Retinal pigment epithelial cell (primary cell): ENCODE measurements around the gene SYNE2.
A peak's percentile ranks its signal among the peaks of the same experiment; 100 is the strongest.

ENCODE experiments used
- DNase-seq: peaks from one replicate; pipeline ENCODE4 v3.0.0-alpha.2; 2010; ENCODE audit warnings: low read depth
- H3K4me3 ChIP-seq: 2 replicates; pipeline ENCODE4 v1.5.1; 2011; ENCODE audit warnings: mild to moderate bottlenecking, low read length, control low read depth, moderate library complexity
- TF ChIP-seq, protein P1 (sequence below): conservative IDR thresholded peaks from 2 replicates; pipeline ENCODE4 v1.5.1; 2011; ENCODE audit warnings: low read depth, low read length, control low read depth, inconsistent platforms

SYNE2 gene

DNA sequence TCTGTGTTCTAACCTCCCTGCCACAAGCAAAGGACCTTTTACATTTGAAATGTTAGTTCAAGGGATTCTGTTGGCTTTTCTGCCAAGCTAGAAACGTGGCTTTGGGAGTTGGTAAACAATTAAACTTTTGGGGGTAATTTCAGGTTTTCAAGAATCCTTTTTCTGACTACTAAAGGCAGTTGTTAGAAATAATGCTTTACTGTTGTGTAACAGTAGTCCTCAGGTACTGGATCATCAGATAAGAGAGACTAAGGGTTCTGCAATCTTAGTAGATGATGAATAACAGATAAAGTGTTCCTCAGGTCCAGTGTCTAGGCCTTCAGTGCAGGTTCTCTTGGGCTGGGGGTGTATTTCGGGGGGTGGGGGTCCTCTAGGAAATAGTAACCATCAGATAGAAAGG is 192.3 kb downstream of the SYNE2 start:
- DNase-seq, result no peak
- TF ChIP-seq, protein P1, sequence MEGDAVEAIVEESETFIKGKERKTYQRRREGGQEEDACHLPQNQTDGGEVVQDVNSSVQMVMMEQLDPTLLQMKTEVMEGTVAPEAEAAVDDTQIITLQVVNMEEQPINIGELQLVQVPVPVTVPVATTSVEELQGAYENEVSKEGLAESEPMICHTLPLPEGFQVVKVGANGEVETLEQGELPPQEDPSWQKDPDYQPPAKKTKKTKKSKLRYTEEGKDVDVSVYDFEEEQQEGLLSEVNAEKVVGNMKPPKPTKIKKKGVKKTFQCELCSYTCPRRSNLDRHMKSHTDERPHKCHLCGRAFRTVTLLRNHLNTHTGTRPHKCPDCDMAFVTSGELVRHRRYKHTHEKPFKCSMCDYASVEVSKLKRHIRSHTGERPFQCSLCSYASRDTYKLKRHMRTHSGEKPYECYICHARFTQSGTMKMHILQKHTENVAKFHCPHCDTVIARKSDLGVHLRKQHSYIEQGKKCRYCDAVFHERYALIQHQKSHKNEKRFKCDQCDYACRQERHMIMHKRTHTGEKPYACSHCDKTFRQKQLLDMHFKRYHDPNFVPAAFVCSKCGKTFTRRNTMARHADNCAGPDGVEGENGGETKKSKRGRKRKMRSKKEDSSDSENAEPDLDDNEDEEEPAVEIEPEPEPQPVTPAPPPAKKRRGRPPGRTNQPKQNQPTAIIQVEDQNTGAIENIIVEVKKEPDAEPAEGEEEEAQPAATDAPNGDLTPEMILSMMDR, result no peak
- H3K4me3 ChIP-seq, result no peak overlapping the region

DNA sequence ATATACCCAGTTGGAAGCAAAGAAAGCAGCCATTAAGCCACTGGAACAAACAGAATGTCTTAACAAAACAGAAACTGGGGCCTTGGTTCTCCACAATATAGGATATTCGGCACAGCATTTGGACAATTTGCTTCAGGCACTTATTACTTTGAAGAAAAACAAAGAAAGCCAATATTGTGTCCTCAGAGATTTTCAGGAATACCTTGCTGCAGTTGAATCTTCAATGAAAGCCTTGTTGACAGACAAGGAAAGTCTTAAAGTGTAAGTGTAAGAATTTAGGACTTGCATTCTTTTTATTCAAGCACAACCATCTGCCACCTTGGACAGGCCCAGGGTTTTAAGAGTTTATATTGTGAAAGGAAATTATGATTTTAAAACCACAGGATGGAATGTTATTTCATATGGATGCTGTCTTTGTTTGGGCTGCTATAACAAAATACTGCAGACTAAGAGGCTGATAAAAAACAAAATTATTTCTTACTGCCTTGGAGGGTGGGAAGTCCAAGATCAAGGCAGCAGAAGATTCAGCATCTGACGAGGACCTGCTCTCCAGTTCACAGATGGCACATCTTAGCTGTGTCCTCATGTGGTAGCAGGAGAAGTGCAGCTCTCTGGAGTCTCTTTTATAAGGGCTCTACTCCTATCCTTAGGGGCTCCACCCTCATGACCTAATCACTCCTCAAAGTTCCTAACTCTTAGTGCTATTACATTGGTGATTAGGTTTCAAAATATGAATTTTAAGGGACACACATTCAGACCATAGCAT is 197.0 kb downstream of the SYNE2 start:
- DNase-seq, result no peak
- TF ChIP-seq, protein P1, result no peak
- no peak overlapping the region for H3K4me3 ChIP-seq

DNA sequence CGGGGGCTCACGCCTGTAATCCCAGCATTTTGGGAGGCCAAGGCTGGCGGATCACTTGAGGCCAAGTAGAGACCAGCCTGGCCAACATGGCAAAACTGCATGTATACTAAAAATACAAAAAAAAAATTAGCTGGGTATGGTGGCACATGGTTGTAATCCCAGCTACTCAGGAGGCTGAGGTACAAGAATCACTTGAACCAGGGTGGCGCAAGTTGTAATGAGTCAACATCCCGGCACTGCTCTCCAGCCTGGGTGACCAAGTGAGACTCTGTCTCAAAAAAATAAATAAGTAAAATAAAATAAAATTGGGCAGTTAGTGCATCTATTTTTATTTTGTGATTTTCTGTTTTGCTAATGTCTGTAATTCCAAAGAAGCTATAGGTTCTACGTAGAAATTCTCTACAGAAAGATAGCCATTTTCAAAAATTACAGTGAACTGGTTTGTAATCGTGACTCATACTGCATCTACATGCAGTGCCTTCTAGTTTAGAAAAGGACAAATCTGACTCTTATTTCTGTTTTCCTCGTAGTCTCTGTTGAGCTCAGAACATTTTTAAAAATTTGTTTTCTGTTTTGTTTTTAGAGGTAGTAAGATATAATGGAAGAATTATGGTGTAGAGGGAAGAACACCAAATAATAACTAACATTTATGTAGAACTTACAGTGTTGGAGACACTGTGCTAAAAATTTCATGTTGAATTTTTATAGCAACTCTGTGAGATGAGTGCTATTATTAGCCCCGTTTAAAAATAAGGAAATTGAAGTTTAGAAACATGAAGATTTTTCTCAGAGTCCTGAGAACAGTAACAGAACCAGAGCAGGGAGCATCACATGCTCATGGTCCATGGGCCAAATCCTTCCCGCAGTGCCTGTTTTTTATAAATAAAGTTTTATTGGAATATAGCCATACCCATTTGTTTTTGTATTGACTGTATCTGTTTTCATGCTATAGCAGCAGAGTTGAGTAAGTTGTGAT is 201.2 kb downstream of the SYNE2 start:
- no peak for DNase-seq
- no peak overlapping the region for H3K4me3 ChIP-seq
- TF ChIP-seq, protein P1, result no peak

DNA sequence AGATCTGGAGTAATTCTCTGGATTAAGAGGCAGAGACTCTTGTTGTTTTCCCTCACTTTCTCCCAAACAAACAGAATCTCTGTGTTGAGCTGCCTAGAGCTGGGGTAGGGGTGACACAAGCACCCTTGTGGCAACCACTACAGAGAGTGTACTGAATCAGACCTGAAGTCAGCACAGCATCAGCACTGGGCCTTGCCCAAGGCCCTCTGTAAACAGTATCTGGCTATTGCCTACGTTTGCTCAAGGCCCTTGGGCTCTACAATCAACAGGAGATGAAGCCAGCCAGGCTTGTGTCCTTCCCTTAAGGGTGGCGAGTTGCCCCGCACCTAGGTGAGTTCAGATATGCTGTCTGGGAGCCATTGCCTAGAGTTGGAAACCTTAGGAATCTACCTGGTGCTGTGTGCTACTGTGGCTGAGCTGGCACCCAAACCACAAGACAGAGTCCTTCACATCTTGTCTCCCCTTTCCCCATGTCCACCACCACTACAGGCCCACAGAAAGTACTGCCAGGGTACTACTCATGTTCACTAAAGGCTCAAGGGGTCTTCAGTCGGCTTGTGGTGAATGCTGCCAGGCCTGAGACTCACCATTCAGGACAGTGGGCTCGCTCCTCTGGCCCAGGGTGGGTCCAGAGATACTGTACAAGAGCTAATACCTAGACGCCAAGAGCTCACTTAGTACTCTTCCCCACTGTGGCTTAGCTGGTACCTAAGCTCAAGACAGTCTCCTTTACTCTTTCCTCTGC is 206.8 kb downstream of the SYNE2 start:
- no peak for DNase-seq
- H3K4me3 ChIP-seq, result no peak overlapping the region
- TF ChIP-seq, protein P1, result no peak

DNA sequence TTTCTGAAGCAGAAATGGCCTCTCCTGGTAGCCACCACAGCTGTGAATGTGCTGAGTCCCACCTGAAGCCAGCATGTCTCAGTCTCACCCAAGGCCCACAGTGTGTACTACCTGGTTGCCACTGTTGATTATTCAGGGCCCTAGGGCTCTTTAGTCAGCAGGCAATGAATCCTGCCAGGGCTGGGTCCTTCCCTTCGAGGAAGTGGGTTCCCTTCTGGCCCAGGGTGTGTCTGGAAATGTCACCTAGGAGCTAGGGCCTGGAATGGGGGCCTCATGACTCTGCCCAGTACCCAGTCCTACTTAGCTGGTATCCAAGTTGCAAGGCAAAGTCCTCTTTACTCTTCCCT is 207.4 kb downstream of the SYNE2 start:
- H3K4me3 ChIP-seq, result no peak overlapping the region
- no peak for DNase-seq

DNA sequence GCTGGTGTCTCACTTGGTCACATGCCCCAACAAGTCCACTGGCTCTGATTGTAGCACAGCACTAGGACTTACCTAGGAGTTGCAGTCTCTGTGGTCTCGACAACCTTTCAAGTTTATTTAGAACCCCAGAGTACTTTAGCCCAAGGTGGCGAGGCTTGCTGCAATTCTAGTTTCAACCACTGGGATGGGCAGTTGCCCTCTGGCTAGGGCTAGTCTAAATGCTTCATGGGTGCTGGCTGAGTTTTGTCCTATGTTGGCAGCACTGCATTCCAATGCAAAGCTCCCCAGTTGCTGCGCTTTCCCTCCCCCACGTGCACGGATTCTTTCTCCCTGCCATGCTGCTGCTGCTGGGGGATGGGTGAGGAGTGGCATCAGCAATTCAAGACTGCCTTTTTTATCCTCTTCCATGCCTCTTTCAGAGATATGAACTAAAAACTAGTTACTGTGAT is 207.9 kb downstream of the SYNE2 start:
- H3K4me3 ChIP-seq, result no peak overlapping the region
- DNase-seq, result no peak
- TF ChIP-seq, protein P1, result peak; percentile 60

More for the DNA sequence above, 207.4 kb downstream of the SYNE2 start:
- TF ChIP-seq, protein P1, result no peak
